Measurements from ENCODE around the gene AKR1E2. TPM values are rescaled to one million over a fixed set of nuclear protein-coding genes. Genes with fewer than 3 reads are reported as not detected.

The AKR1E2 gene
- total and polyA plus RNA-seq, 2 of the 8 experiments (the other 6 are each of a cell fraction or from before 2014, with no cell fraction given): 2.6 to 3.5 TPM

DNA sequence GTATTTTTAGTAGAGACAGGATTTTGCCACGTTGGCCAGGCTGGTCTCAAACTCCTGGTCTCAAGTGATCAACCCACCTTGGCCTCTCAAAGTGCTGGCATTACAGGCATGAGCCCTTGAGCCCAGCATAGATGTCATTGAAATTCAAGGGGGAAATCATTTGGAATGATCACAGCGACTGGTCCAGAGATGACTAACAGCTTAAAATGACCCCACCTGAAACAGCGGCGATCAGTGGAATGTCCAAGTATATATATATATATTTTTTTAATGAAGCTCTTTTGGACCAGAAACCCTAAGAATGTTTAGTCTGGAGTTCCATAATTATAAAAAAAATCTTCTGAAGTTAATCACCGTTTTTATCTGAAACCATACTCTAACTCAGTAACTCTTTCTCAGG, 12.5 kb upstream of the AKR1E2 start:
- Histone ChIP-seq H3K79me1 (ENCODE audit: low read depth, low read length) (no peaks in the 10 kb centered on the region), H3K36me3 (ENCODE audit: control insufficient read depth in 2 of 4, insufficient read depth in 4 of 4, low read length in 3 of 4) (no peaks in the 10 kb centered on the region), H3K9me3 (ENCODE audit: insufficient read depth in 2 of 2, low read depth in 1 of 2, low read length in 1 of 2) (peaks cover 3 to 7% of the 10 kb centered on the region in 2 experiments; a peak in 2 of 4 replicates), H2BK5ac (ENCODE audit: low read depth, low read length) (no peak overlapping the region), H3K9ac (replicated peaks in 1 of 4; ENCODE audit: extremely low read depth in 1 of 4, low read depth in 3 of 4, low read length in 3 of 4) (no peak overlapping the region), H3K56ac (replicated peaks; ENCODE audit: insufficient read length, low read depth, low read length) (no peak overlapping the region), H3K4ac (replicated peaks; ENCODE audit: insufficient read length, low read depth, low read length) (no peak overlapping the region), H3K27ac (ENCODE audit: low read depth, low read length) (no peak overlapping the region), H2BK12ac (ENCODE audit: low read depth, low read length) (no peak overlapping the region), H3K14ac (ENCODE audit: insufficient read length) (no peak overlapping the region), H3K79me2 (ENCODE audit: control insufficient read depth in 1 of 2, insufficient read depth in 2 of 2, low read length in 2 of 2) (no peaks in the 10 kb centered on the region), H3K4me1 (replicated peaks in 1 of 4; ENCODE audit: control insufficient read depth in 3 of 4, insufficient read depth in 4 of 4, low read length in 3 of 4) (no peaks in the 10 kb centered on the region), H4K5ac (ENCODE audit: insufficient read length, low read depth, low read length) (no peak overlapping the region), H2BK15ac (ENCODE audit: low read length) (no peak overlapping the region), H2AK5ac (ENCODE audit: low read depth, low read length) (no peak overlapping the region), H4K8ac (ENCODE audit: extremely low read depth, insufficient read depth, low read length) (no peak overlapping the region), H2AFZ (ENCODE audit: low read length) (no peak overlapping the region), H2BK120ac (replicated peaks; ENCODE audit: low read depth, low read length) (no peak overlapping the region), H3K18ac (ENCODE audit: extremely low read depth, low read length) (no peak overlapping the region), H2BK20ac (ENCODE audit: low read length) (no peak overlapping the region), H3K27me3 (replicated peaks in 1 of 4; ENCODE audit: control insufficient read depth in 3 of 4, extremely low read depth in 1 of 4, insufficient read depth in 3 of 4, low read length in 3 of 4) (no peaks in the 10 kb centered on the region), H4K20me1 (replicated peaks in 1 of 2; ENCODE audit: control insufficient read depth in 1 of 2, insufficient read depth in 2 of 2, low read length in 2 of 2) (no peaks in the 10 kb centered on the region), H3K23me2 (ENCODE audit: low read depth, low read length) (peaks cover 2% of the 10 kb centered on the region; the same call in 1 of the 2 replicates), H3K23ac (ENCODE audit: insufficient read length) (no peak overlapping the region), H3K4me2 (ENCODE audit: insufficient read depth in 1 of 2, low read depth in 2 of 2, low read length in 2 of 2) (no peak overlapping the region), H3K4me3 (ENCODE audit: extremely low read depth in 1 of 4, insufficient read depth in 2 of 4, low read depth in 3 of 4, low read length in 4 of 4) (no peak overlapping the region), H4K91ac (replicated peaks; ENCODE audit: insufficient read length, low read length) (no peak overlapping the region)
- no peak for FAIRE-seq
- 73% methylated on average over 5 of the region's 5 CpGs; no CpG with 5 or more reads in 1 of the 2 experiments for WGBS, 2 experiments (ENCODE audit: extremely low coverage in 1 of 2, insufficient coverage in 1 of 2, insufficient read length in 1 of 2, insufficient replicate concordance in 2 of 2, low coverage in 1 of 2, low lambda C conversion rate in 2 of 2, missing lambda C conversion rate in 1 of 2)
- no peak for DNase-seq (ENCODE audit: low read depth in 1 of 2, low spot score in 2 of 2)
- POLR2A ChIA-PET (ENCODE audit: partially characterized antibody): no interaction called here
- CTCF ChIA-PET (ENCODE audit: partially characterized antibody): interaction anchor here (0.6 to 2.7 kb wide), 9 partner anchors 11 to 528 kb away, joined by 3 to 17 read pairs (median 4); no protein-coding TSS in a partner anchor
- TF ChIP-seq RXRA (IDR thresholded peaks at IDR 0.05; ENCODE audit: insufficient read depth, low read depth, low read length) (no peak), POLR2AphosphoS5 (IDR thresholded peaks at IDR 0.05; ENCODE audit: low read depth, low read length) (no peak), KDM1A (IDR thresholded peaks at IDR 0.05; ENCODE audit: borderline replicate concordance, low read length) (no peak), MAFK (IDR thresholded peaks at IDR 0.05; ENCODE audit: low read depth, low read length) (no peak), SUZ12 (IDR thresholded peaks at IDR 0.05; ENCODE audit: low read length) (no peak), JUND (IDR thresholded peaks at IDR 0.05; ENCODE audit: low read length) (no peak), CREB1 (IDR thresholded peaks at IDR 0.05) (no peak), ASH2L (IDR thresholded peaks at IDR 0.05; ENCODE audit: low read length) (no peak), HDAC6 (IDR thresholded peaks at IDR 0.05; ENCODE audit: low read depth, low read length) (no peak), EZH2 (IDR thresholded peaks at IDR 0.05; ENCODE audit: low read depth, low read length, severe bottlenecking) (no peak), BRCA1 (IDR thresholded peaks at IDR 0.05; ENCODE audit: low read depth, low read length) (no peak), RFX5 (IDR thresholded peaks at IDR 0.05; ENCODE audit: borderline replicate concordance, low read depth, low read length) (no peak), CBX8 (IDR thresholded peaks at IDR 0.05; ENCODE audit: borderline replicate concordance, low read depth, low read length) (no peak), KDM4A (IDR thresholded peaks at IDR 0.05; ENCODE audit: low read depth, low read length, severe bottlenecking) (no peak)
- TF ChIP-seq, protein P1, sequence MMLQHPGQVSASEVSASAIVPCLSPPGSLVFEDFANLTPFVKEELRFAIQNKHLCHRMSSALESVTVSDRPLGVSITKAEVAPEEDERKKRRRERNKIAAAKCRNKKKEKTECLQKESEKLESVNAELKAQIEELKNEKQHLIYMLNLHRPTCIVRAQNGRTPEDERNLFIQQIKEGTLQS (IDR thresholded peaks at IDR 0.05; ENCODE audit: insufficient read depth, low read depth, low read length): no peak
